ENCODE results near the gene ATRNL1.

Gene ATRNL1

GRCh38 chr10:115849197-115849596 lies 756.0 kb downstream of the ATRNL1 start:
- no peak overlapping the region for H3K23ac ChIP-seq (ENCODE audit: low read length)
- H3K18ac ChIP-seq (ENCODE audit: low read length) = no peak overlapping the region
- DNase-seq = no peak
- H2AK5ac ChIP-seq (ENCODE audit: low read length) = no peak overlapping the region
- H2BK5ac ChIP-seq (ENCODE audit: low read length) = no peak overlapping the region
- H3K27me3 ChIP-seq (ENCODE audit: insufficient read depth, low read length, poor library complexity) = no peaks in the 10 kb centered on the region
- no peak overlapping the region for H2BK120ac ChIP-seq (ENCODE audit: low read depth, low read length)
- H3K9ac ChIP-seq (ENCODE audit: low read length) = no peak overlapping the region
- no peak overlapping the region for H4K5ac ChIP-seq (ENCODE audit: low read length)
- no peak overlapping the region for H2BK15ac ChIP-seq (replicated peaks; ENCODE audit: low read depth)
- no peaks in the 10 kb centered on the region for H3K79me2 ChIP-seq (ENCODE audit: control insufficient read depth, insufficient read depth, low read length)
- H3K36me3 ChIP-seq (ENCODE audit: control insufficient read depth, insufficient read depth, low read length) = no peaks in the 10 kb centered on the region
- no peaks in the 10 kb centered on the region for H3K4me1 ChIP-seq (ENCODE audit: control insufficient read depth, low read depth, low read length)
- H3K27ac ChIP-seq (ENCODE audit: low read depth, low read length) = no peak overlapping the region
- H3K56ac ChIP-seq (ENCODE audit: low read length) = no peak overlapping the region
- H4K8ac ChIP-seq (ENCODE audit: low read depth, low read length) = no peak overlapping the region
- no CpG with 5 or more reads among the region's 2 CpGs for WGBS (ENCODE audit: extremely low coverage, insufficient coverage, low lambda C conversion rate)
- no peaks in the 10 kb centered on the region for H3K79me1 ChIP-seq (ENCODE audit: low read length)
- H3K4me2 ChIP-seq (ENCODE audit: low read length) = no peak overlapping the region
- H3K4me3 ChIP-seq (ENCODE audit: low read length) = no peak overlapping the region
- no peak overlapping the region for H3K4ac ChIP-seq (ENCODE audit: low read depth, low read length)

DNA sequence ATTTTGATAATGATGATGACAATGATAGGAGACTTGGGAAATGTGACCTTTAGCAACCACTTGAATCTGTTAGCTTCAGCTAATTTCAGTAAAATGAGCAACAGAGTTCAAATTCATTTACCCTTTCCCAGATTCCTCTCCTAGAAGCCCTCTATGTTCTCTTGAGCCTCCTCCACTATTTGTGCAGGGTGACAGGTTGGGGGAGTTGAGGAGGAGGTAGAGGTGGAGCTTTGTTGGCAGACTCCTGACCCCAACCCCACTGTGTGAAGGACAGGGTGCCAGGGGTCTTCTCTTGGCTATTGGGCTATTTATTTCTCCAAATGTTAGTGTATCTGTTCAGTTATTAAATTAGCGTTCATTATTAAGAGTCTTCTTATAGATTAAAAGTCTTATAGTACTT lies 757.5 kb downstream of the ATRNL1 start:
- Histone ChIP-seq H3K27me3 (ENCODE audit: insufficient read depth, low read length, poor library complexity) (no peaks in the 10 kb centered on the region), H3K4me2 (ENCODE audit: low read length) (no peak overlapping the region), H3K4ac (ENCODE audit: low read depth, low read length) (no peak overlapping the region), H3K79me1 (ENCODE audit: low read length) (no peaks in the 10 kb centered on the region), H3K9ac (ENCODE audit: low read length) (no peak overlapping the region), H4K8ac (ENCODE audit: low read depth, low read length) (no peak overlapping the region), H3K23ac (ENCODE audit: low read length) (no peak overlapping the region), H2BK120ac (ENCODE audit: low read depth, low read length) (no peak overlapping the region), H3K4me1 (ENCODE audit: control insufficient read depth, low read depth, low read length) (no peaks in the 10 kb centered on the region), H3K56ac (ENCODE audit: low read length) (no peak overlapping the region), H2AK5ac (ENCODE audit: low read length) (no peak overlapping the region), H3K79me2 (ENCODE audit: control insufficient read depth, insufficient read depth, low read length) (no peaks in the 10 kb centered on the region), H3K27ac (ENCODE audit: low read depth, low read length) (no peak overlapping the region), H3K4me3 (ENCODE audit: low read length) (no peak overlapping the region), H3K18ac (ENCODE audit: low read length) (no peak overlapping the region), H3K36me3 (ENCODE audit: control insufficient read depth, insufficient read depth, low read length) (no peaks in the 10 kb centered on the region), H2BK5ac (ENCODE audit: low read length) (no peak overlapping the region), H2BK15ac (replicated peaks; ENCODE audit: low read depth) (no peak overlapping the region), H4K5ac (ENCODE audit: low read length) (no peak overlapping the region)
- no peak for DNase-seq
- WGBS (ENCODE audit: extremely low coverage, insufficient coverage, low lambda C conversion rate) = no CpG with 5 or more reads among the region's 1 CpG

DNA sequence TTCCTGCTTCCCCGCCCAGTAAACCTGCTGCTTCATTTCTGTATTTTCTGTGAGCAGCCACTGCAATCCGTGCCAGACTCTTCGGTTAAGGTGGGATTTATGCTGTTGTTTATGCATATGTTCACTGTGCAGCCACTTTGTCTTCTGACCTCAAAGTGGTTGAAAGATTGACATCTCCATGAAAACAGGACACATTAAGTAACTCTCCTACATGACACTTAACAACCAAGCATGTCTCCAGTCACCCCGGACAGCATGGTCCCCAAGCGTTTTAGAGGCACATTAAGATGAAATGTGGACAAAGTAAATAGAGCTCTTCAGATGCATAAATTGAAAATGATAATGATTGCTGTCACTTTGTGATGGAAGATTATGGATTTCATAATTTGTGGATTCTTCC lies 758.5 kb downstream of the ATRNL1 start:
- DNase-seq = no peak
- Histone ChIP-seq H2BK5ac (ENCODE audit: low read length) (no peak overlapping the region), H3K18ac (ENCODE audit: low read length) (no peak overlapping the region), H2BK120ac (ENCODE audit: low read depth, low read length) (no peak overlapping the region), H3K4me2 (ENCODE audit: low read length) (no peak overlapping the region), H3K36me3 (ENCODE audit: control insufficient read depth, insufficient read depth, low read length) (no peaks in the 10 kb centered on the region), H4K8ac (ENCODE audit: low read depth, low read length) (no peak overlapping the region), H3K23ac (ENCODE audit: low read length) (no peak overlapping the region), H3K4me3 (ENCODE audit: low read length) (no peak overlapping the region), H3K27ac (ENCODE audit: low read depth, low read length) (no peak overlapping the region), H3K27me3 (ENCODE audit: insufficient read depth, low read length, poor library complexity) (no peaks in the 10 kb centered on the region), H3K9ac (ENCODE audit: low read length) (no peak overlapping the region), H3K4ac (ENCODE audit: low read depth, low read length) (no peak overlapping the region), H2BK15ac (replicated peaks; ENCODE audit: low read depth) (no peak overlapping the region), H3K79me2 (ENCODE audit: control insufficient read depth, insufficient read depth, low read length) (no peaks in the 10 kb centered on the region), H3K56ac (ENCODE audit: low read length) (no peak overlapping the region), H3K79me1 (ENCODE audit: low read length) (no peaks in the 10 kb centered on the region), H2AK5ac (ENCODE audit: low read length) (no peak overlapping the region), H3K4me1 (ENCODE audit: control insufficient read depth, low read depth, low read length) (no peaks in the 10 kb centered on the region), H4K5ac (ENCODE audit: low read length) (no peak overlapping the region)
- WGBS (ENCODE audit: extremely low coverage, insufficient coverage, low lambda C conversion rate) = no CpG with 5 or more reads among the region's 5 CpGs

DNA sequence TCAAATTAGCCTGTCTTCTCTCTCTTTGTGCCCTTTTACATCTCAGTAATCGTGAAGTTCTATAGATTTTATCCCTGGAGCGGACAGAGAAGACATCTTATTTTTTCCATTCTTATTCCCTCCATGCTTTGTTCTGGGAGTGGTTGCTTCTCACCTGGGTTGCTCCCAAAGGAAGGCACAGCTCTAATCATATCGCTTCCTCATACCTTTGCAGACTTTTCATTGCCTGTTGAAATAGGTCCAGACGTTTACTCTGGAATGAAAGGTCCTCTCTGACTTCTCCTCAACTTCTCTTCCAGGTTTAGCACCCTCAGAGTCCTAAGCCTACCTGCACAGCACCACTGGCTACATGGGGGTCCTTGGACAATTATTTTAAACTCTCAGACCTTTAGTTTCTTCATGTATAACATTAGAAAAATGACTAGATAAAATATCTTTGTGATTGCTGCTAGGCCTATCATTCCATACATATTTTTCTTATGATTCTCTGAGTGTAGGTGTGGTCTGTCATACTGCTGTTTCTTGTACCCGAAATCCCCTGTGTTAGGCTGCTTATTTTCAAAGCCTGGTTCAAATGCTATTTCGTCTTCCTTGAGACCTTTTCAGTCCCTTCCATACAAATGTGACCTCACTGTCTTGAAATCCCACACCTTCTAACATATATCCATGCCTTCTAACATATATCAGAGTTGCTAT lies 761.7 kb downstream of the ATRNL1 start:
- no peaks in the 10 kb centered on the region for H3K4me1 ChIP-seq (ENCODE audit: control insufficient read depth, low read depth, low read length)
- H3K56ac ChIP-seq (ENCODE audit: low read length) = no peak overlapping the region
- H3K23ac ChIP-seq (ENCODE audit: low read length) = no peak overlapping the region
- no peak overlapping the region for H3K4me2 ChIP-seq (ENCODE audit: low read length)
- H2BK15ac ChIP-seq (replicated peaks; ENCODE audit: low read depth) = no peak overlapping the region
- no peak overlapping the region for H2BK5ac ChIP-seq (ENCODE audit: low read length)
- H3K4ac ChIP-seq (ENCODE audit: low read depth, low read length) = no peak overlapping the region
- no peak overlapping the region for H4K8ac ChIP-seq (ENCODE audit: low read depth, low read length)
- H3K79me1 ChIP-seq (ENCODE audit: low read length) = no peaks in the 10 kb centered on the region
- no peak overlapping the region for H4K5ac ChIP-seq (ENCODE audit: low read length)
- no peaks in the 10 kb centered on the region for H3K36me3 ChIP-seq (ENCODE audit: control insufficient read depth, insufficient read depth, low read length)
- H3K27me3 ChIP-seq (ENCODE audit: insufficient read depth, low read length, poor library complexity) = no peaks in the 10 kb centered on the region
- no CpG with 5 or more reads among the region's 6 CpGs for WGBS (ENCODE audit: extremely low coverage, insufficient coverage, low lambda C conversion rate)
- no peak overlapping the region for H3K18ac ChIP-seq (ENCODE audit: low read length)
- H3K4me3 ChIP-seq (ENCODE audit: low read length) = no peak overlapping the region
- no peaks in the 10 kb centered on the region for H3K79me2 ChIP-seq (ENCODE audit: control insufficient read depth, insufficient read depth, low read length)
- no peak overlapping the region for H3K9ac ChIP-seq (ENCODE audit: low read length)
- H3K27ac ChIP-seq (ENCODE audit: low read depth, low read length) = no peak overlapping the region
- no peak overlapping the region for H2BK120ac ChIP-seq (ENCODE audit: low read depth, low read length)
- H2AK5ac ChIP-seq (ENCODE audit: low read length) = no peak overlapping the region
- DNase-seq = no peak

GRCh38 chr10:115856580-115856979 lies 763.4 kb downstream of the ATRNL1 start:
- Histone ChIP-seq H3K4me3 (ENCODE audit: low read length) (no peak overlapping the region), H3K18ac (ENCODE audit: low read length) (no peak overlapping the region), H3K27me3 (ENCODE audit: insufficient read depth, low read length, poor library complexity) (no peaks in the 10 kb centered on the region), H4K8ac (ENCODE audit: low read depth, low read length) (no peak overlapping the region), H3K4me2 (ENCODE audit: low read length) (no peak overlapping the region), H3K79me2 (ENCODE audit: control insufficient read depth, insufficient read depth, low read length) (no peaks in the 10 kb centered on the region), H4K5ac (ENCODE audit: low read length) (no peak overlapping the region), H2BK120ac (ENCODE audit: low read depth, low read length) (no peak overlapping the region), H2BK15ac (replicated peaks; ENCODE audit: low read depth) (no peak overlapping the region), H3K9ac (ENCODE audit: low read length) (no peak overlapping the region), H3K56ac (ENCODE audit: low read length) (no peak overlapping the region), H3K79me1 (ENCODE audit: low read length) (no peaks in the 10 kb centered on the region), H2AK5ac (ENCODE audit: low read length) (no peak overlapping the region), H3K4me1 (ENCODE audit: control insufficient read depth, low read depth, low read length) (no peaks in the 10 kb centered on the region), H2BK5ac (ENCODE audit: low read length) (no peak overlapping the region), H3K36me3 (ENCODE audit: control insufficient read depth, insufficient read depth, low read length) (no peaks in the 10 kb centered on the region), H3K27ac (ENCODE audit: low read depth, low read length) (no peak overlapping the region), H3K4ac (ENCODE audit: low read depth, low read length) (no peak overlapping the region), H3K23ac (ENCODE audit: low read length) (no peak overlapping the region)
- DNase-seq = peak; percentile 14
- no CpG with 5 or more reads among the region's 6 CpGs for WGBS (ENCODE audit: extremely low coverage, insufficient coverage, low lambda C conversion rate)

DNA sequence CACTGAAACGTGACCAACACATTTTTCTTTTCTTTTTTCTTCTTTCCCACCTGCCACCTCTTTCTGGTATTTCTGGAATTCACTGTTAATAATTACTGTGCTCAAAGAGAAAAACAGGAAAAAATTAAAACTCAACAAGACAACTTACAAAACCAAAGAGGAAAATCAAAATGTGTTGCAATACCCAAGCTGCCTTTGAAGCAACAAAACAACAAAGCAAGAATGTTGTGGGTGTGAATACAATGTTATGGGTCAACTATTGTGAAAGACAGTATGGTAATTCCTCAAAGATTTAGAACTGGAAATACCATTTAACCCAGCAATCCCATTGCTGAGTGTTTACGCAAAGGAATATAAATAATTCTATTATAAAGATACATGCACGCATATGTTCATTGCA lies 764.7 kb downstream of the ATRNL1 start:
- Histone ChIP-seq H4K5ac (ENCODE audit: low read length) (no peak overlapping the region), H3K4me3 (ENCODE audit: low read length) (no peak overlapping the region), H3K79me1 (ENCODE audit: low read length) (no peaks in the 10 kb centered on the region), H3K18ac (ENCODE audit: low read length) (no peak overlapping the region), H3K23ac (ENCODE audit: low read length) (no peak overlapping the region), H2BK5ac (ENCODE audit: low read length) (no peak overlapping the region), H3K36me3 (ENCODE audit: control insufficient read depth, insufficient read depth, low read length) (no peaks in the 10 kb centered on the region), H3K4ac (ENCODE audit: low read depth, low read length) (no peak overlapping the region), H3K79me2 (ENCODE audit: control insufficient read depth, insufficient read depth, low read length) (no peaks in the 10 kb centered on the region), H3K56ac (ENCODE audit: low read length) (no peak overlapping the region), H3K4me1 (ENCODE audit: control insufficient read depth, low read depth, low read length) (no peaks in the 10 kb centered on the region), H3K27ac (ENCODE audit: low read depth, low read length) (no peak overlapping the region), H3K27me3 (ENCODE audit: insufficient read depth, low read length, poor library complexity) (no peaks in the 10 kb centered on the region), H3K9ac (ENCODE audit: low read length) (no peak overlapping the region), H2BK120ac (ENCODE audit: low read depth, low read length) (no peak overlapping the region), H4K8ac (ENCODE audit: low read depth, low read length) (no peak overlapping the region), H2BK15ac (replicated peaks; ENCODE audit: low read depth) (no peak overlapping the region), H2AK5ac (ENCODE audit: low read length) (no peak overlapping the region), H3K4me2 (ENCODE audit: low read length) (no peak overlapping the region)
- DNase-seq = no peak
- WGBS (ENCODE audit: extremely low coverage, insufficient coverage, low lambda C conversion rate) = no CpG with 5 or more reads among the region's 3 CpGs

All from mesendoderm (in vitro differentiated cells).